ENCODE results near the gene MRTFA.
"Not testable (repeated sequence)": the region's sequence is repeated elsewhere in the genome, so short reads cannot be mapped to it uniquely, and the experiment has no call there.

Gene MRTFA

DNA sequence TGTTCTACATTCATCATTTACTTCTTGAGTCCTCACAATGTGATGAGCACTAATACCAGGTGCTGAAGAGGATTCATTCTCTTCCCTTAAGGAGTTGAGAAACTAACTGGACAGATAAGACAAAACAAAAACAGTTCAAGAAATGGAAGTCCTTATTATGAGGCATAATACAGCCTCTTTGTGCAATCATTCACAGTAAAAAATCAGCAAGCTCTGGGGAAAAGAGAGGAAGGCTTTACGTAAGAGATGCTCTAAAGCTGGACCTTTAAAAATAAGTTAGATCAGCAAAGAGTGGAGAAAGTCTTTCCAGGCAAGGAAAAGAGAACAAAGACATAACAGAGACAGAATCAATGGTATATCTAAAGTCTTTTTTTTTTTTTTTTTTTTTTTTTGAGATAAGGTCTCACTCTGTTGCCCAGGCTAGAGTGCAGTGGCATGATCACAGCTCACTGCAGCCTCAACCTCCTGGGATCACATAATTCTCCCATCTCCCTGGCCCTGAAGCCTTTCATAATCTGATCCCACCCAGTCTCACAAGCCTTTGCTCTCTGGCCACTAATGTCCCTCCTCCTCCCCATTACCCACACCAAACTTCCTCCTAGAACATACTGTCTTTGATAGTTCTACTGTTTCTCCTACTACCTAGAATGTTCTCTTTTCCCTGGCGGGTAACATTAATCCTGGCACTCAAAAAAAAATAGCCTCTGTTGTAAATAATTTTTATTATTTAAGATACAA is 40.9 kb downstream of the MRTFA start:
- DNase-seq (ENCODE audit: low read depth in 2 of 2) = no peak

DNA sequence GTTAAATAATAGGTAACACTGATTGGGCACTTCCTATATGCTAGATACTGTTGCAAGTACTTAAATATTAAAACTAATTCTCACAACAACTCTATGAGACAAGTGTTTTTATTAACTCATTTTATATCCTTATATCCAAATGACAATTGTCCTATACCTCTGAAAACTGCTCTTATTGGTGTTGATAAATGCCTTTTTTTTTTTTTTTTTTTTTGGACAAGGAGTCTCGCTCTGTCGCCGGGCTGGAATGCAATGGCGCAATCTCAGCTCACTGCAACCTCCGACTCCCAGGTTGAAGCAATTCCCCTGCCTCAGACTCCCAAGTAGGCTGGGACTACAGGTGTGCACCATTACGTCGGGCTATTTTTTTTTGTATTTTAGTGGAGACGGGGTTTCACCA is 41.6 kb downstream of the MRTFA start:
- DNase-seq (ENCODE audit: low read depth in 2 of 2) = no peak

DNA sequence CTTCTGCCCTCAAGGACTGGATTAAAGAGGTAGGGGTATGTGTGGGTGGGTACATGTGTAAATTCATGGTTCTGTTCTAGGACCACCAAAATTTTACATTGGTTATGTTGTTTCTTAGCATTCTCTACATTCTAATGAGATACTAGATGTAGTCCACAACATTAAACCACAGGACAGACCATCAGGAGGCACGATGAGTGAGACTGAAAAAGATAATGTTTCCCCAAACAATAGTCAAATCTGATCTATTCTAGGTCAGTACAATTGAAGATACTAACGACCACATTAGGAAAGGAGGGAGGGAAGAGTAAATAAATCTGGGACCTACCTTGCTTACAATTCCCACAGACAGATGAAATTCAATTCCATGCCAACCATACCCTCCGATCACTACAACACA is 42.2 kb downstream of the MRTFA start:
- DNase-seq (ENCODE audit: low read depth in 2 of 2) = no peak

DNA sequence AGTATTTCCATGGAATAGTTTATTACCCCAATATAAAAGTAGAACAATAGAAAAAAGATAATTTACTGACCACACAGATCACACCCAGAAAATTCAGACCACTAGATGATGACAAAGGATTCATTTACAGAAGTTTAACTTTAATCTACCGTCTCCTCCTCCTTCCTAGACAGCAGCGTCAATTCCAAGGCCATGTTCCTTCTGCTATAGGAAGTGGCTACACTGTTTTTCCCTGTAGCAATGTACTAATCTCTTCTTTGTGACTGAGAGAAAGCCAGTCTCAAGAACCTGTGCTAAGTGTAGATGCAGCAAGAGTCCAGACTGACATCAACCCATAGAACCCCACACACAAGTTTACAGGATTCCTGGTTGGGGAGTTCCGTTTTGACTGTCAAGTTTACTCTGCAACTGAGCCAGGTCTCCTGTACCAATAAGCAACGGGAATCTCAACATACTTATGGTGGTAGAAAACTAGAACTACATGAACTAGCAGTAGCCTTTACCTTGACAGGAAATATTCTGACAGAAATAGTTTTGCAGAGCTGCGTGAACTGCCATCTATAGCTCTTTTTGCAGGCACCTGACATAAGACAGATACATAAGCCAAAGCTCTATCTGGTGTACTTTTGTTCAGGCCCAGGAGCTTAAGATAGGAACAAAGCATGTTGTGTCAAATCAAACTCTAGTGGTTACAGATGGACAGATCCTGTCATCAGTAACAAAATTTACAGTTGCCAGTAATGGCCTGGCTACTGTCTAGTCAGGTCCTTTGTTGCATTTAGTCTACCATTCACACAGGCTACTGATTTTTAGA is 42.9 kb downstream of the MRTFA start:
- no peak for DNase-seq (ENCODE audit: low read depth in 2 of 2)

DNA sequence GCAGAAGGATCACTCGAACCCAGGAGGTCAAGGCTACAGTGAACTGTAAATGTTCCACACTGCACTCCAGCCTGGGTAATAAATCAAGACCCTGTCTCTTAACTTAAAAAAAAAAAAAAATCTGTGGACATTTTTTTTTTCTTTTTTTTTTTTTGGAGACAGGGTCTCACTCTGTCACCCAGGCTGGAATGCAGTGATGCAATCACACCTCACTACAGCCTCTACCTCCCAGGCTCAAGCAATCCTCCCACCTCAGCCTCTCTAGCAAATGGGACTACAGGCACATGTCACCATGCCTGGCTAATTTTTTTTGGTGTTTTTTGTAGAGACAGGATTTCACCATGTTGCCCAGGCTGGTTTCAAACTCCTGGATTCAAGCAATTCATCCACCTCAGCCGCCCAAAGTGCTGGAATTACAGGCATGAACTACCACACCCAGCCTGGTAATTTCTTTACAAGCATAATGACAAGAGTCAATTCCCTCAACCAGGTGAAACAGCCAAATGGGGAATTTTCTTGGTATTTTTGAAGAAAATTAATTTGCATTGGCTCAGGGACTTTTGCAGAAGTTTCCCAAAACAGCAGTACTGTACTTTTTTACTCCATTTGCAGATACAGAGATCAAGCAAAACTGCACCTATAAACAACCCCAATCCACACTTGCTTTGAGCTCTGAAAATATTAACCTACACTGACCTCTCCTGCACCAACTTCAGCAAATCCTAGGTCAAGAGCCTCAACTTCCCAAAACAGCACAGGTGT is 44.0 kb downstream of the MRTFA start:
- no peak for DNase-seq (ENCODE audit: low read depth in 2 of 2)

DNA sequence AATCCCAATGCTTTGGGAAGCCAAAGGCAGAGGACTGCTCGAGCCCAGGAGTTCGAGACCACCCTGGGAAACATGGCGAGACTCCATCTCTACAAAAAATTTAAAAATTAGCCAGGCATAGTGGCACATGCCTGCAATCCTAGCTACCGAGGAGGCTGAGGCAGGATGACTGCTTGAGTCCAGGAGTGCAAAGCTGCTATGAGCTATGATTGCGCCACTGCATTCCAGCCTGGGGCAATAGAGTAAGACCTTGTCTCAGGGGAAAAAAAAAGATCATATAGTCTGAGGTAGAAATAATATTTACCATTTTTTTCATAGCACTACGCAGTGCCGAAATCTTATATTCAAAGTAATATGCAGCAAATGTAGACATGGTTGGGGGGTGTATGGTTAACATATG is 47.8 kb downstream of the MRTFA start:
- DNase-seq (ENCODE audit: low read depth in 2 of 2) = no peak

DNA sequence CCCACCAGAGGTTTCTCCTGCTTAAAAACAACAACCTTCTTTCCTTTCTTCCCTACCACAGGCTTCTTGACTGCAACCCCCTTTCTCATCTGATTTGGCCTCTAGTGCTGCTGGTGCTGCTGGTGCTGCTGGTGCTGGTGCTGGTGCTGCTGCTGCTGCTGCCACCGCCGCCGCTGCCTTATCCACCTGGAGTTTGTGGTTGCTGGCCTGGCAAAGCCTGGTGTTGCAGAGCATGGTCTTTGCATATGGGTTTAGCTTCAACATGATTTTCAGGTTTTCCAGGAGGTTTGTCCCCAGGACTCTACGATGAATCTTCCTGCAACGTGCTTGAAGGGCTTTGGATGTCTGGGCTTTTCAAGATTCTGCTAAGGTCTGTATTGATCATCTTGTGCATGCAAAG is 49.7 kb downstream of the MRTFA start:
- DNase-seq (ENCODE audit: low read depth in 2 of 2) = no peak

DNA sequence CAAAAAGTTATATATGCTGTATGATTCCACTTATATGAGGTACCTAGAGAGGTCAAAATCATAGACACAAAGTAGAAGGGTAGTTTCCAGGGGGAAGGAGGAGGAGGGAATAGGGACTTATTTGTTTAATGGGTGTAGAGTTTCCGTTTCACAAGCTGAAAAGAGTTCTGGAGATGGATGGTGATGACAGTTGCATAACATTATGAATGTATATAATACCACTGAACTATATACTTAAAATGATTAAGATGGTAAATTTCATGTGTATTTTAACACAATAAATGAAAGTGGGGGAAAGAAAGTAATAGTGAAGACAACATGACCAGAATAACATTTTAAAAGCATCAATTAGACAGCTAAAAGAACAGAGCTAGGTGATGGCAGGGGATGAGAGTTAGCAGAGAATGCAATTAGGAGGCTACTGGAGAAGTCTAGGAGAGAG is 51.2 kb downstream of the MRTFA start:
- DNase-seq (ENCODE audit: low read depth in 2 of 2) = no peak

DNA sequence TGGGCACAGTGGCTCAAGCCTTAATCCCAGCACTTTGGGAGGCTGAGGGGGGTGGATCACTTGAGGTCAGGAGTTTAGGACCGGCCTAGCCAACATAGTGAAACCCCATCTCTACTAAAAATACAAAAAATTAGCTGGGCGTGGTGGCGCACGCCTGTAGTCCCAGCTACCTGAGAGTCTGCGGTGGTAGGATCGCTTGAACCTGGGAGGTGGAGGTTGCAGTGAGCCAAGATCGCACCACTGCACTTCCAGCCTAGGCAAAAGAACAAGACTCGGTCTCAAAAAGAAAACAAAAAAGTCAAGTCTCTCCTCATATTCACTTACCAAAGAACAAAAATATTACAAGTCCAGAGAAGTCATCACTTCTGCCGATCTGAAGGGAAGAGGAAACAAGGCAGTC is 51.8 kb downstream of the MRTFA start:
- DNase-seq (ENCODE audit: low read depth in 2 of 2) = not testable (repeated sequence)

DNA sequence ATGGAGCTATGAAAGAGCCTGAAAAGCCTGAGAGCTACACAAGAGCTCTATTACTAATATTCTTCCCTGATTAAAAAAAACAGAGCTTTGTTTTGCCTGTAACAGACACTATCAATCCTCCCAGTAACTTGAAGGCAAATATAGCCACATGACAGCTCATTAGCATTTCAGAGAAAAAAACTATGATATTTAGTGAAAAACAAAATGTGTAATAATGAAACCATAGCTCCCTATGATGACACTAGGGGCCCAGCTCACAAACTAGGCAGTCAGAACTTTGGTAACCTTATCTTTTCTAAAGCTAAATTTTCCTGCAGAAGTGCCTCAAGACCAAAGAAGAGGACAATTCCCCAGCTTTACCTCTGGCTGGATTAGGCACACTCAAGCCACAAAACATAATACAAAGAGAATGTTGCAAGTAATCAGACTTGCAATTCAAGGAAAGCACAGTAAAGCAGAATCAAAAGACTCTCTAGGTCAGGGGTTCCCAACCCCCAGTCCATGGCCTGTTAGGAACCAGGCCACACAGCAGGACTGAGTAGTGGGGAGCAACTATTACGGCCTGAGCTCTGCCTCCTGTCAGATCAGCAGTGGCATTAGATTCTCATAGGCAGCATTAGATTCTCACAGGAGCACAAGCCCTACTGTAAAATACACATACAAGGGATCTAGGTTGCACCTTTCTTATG is 53.3 kb downstream of the MRTFA start:
- no peak for DNase-seq (ENCODE audit: low read depth in 2 of 2)

DNA sequence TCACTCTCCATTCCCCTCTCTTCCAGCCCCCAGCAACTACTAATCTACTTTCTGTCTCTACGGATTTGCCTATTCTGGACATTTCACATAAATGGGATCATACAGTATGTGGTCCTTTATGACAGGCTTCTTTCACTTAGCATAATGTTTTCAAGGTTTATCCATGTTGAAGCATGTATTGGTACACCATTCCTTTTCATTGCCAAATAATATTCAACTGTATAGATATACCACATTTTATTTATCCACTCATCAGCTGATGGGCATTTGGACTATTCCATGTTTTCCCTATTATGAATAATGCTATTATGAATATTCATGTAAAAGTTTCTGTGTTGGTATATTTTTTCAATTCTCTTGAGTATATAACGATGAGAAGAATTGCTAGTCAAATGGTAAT is 54.5 kb downstream of the MRTFA start:
- no peak for DNase-seq (ENCODE audit: low read depth in 2 of 2)

DNA sequence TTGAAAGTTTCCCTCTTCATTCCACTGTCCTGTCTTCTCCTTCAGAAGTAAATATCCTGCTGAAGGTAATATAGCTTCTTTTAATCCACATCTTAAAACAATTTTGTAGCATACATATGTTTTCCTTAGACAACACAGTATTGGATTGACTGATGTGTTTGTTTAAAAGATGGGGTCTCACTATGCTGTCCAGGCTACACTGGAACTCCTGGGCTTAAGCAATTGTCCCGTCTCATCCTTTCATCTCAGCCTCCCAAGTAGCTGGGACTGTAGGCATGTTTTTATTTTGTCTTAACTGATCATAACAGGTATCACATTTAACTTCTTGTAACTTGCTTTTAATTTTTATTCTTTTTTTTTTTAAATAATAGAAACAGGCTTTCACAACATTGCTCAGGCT is 55.9 kb downstream of the MRTFA start:
- no peak for DNase-seq (ENCODE audit: low read depth in 2 of 2)

DNA sequence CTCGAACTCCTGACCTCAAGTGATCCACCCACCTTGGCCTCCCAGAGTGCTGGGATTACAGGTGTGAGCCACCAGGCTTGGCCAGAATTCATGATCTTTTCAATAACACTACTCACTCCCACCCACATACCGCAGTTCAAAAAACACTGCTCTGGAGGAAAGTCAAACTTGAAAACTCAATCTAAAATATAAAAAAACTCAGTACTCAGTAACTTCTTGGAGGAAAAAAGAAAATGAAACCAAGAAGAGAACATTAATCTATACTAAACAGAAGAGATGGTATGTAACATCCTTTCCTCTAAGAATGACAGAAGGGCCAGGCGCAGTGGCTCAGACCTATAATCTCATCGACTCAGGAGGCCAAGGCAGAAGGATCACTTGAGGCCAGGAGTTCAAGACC is 58.3 kb downstream of the MRTFA start:
- DNase-seq (ENCODE audit: low read depth in 2 of 2) = peak; percentile 7 to 25

DNA sequence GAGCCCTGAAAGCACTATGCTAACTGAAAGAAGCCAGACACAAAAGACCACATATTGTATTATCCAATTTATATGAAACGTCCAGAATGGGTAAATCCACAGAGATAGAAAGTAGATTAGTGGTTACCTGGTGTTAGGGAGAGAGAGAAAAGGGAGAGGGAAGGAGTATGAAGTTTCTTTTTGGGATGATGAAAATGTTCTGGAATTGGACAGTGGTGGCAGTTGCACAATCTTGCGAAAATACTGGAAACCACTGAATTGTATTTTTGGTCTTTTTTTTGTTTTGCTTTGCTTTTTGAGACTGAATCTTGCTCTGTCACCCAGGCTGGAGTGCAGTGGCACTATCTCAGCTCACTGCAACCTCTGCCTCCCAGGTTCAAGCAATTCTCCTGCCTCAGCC is 63.5 kb downstream of the MRTFA start:
- no peak for DNase-seq (ENCODE audit: low read depth in 2 of 2)

DNA sequence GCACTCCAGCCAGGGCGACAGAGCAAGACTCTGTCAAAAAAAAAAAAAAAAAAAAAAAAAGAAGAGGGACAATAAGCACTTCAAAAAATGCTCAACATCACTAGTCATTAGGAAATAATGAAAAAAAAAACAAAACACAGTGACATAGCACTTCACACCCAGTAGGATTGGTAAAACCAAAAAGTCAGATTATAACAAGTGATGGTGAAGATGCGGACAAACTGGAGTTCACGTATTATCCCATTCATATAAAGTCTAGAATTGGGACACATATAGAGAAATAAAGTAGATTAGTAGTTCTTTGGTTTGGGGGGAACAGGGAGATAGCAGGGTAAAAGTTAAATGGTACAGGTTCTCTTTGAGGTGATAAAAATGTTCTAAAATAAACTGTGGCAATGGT is 64.6 kb downstream of the MRTFA start:
- DNase-seq (ENCODE audit: low read depth in 2 of 2) = no peak

DNA sequence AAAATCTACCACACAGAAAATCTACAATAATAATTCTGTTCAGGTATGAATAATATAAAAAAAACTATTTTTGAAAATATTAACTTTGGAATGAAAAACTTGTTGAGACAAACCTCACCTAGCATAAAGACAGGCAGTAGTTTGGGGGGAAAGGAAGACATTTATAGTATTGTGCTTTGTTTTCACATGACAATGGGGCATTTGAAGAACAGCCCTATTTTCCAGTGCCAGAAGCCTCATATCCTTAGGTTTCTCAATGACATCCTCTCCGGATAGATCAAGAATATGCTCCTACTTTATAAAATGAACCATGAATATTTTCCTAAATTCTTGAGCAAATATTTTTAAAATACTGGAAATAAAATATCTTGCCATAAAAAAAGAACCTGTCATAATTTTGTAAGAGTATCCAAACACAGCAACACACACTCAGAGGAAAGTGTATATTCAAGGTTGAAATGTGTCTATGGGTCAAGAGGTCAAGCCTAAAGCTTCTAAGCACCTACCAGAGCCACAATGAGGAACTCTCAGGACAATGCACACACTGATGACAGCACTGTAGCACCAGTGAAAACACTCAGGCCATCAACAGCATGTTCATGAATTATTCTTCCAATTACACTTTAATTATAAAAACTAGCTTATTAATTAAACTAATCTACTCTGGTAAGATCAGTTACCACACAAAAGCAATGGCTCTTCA is 68.7 kb downstream of the MRTFA start:
- no peak for DNase-seq (ENCODE audit: low read depth in 2 of 2)

DNA sequence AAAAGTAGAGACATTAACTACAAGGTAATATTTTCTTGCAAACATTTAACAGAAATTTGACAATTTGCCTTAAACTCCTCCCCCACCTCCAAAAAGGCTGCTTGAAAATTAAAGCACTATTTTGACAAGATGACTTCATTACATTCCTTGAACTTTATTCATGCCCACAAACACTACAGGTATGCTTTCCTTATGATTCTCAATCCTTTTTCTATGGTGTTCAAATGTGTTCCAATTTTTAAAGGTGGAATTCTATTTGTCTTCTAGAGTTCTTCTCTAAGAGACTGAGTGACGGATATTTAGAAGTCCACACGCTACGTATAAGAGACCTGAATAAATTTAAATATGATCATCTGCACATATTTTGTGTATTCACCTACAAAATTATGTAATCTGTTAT is 69.4 kb downstream of the MRTFA start:
- no peak for DNase-seq (ENCODE audit: low read depth in 2 of 2)

DNA sequence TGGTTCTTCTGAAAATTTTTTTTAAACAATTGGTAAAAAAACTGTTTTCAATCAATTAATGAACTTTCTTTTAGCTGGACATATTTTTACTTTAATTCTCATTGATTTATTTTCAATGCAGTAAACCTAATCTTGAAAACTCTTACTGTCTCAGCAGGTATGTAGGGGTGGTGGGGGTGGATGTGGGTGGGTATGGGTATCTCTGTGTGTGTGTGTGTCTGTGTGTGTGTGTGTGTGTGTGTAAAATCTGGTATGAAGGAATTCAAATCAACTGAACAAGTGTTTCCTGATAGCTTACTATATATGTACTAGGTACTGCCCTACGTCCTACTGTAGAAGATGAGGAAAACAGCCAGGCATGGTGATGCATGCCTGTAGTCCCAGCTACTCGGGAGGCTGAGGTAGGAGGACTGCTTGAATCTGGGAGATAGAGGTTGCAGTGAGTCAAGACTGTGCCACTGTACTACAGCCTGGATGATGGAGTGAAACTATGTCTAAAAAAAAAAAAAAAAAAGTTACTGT is 75.5 kb downstream of the MRTFA start:
- DNase-seq (ENCODE audit: low read depth in 2 of 2) = no peak

DNA sequence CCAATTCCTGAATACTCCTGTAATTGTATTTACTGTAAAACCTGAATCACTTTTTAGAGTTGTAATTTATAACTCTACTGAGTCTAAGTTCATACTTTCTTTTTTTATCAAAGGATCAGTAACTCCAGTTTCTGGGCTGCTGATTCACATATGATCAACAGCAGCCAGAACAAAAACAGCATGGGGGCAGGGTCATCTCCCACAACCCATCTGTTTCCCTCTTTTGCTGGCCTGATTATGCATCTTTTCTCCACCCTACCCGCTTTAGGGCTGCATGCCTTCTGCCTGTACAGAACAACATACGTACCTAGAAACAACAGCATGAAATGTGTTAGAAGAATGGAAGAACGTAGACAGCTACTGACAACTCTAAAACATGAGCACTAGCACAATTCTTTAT is 76.0 kb downstream of the MRTFA start:
- peak in 1 of 2 donors; percentile 7 for DNase-seq (ENCODE audit: low read depth in 2 of 2)

DNA sequence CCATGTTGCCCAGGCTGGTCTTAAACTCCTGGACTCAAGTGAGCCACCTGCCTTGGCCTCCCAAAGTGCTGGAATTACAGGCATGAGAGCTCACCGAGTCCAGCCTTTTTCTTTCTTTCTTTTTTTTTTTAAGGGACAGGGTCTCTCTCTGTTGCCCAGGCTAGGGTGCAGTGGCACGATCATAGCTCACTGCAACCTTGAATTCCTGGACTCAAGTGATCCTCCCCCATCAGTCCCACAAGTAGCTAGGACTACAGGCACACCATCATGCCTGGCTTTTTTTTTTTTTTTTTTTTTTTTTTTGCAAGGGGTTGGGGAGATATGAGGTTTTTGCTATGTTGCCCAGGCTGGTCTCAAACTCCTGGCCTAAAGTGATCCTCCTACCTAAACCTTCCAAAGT is 78.5 kb downstream of the MRTFA start:
- DNase-seq (ENCODE audit: low read depth in 2 of 2) = no peak

DNA sequence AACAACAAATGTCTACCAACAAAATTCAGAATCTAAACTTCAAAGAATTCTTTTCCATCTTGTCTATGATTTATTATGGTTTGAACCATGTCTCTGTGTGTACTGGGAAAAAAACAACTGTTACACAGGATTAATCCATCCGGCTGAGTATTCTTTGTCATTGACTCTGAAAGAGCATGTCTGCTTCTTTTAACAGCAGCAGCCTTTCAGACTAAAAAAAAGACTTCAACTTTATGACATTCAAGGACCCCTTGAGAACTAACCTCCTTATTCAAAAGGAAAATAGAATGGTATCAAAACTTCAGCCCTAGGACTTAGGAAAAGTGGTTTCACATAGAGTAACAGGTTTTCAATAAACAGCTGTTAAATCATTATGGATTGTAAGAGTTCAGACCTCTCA is 79.9 kb downstream of the MRTFA start:
- no peak for DNase-seq (ENCODE audit: low read depth in 2 of 2)

Measured in stimulated activated CD4-positive, alpha-beta T cell treated with anti-CD3 and anti-CD28 coated beads, Interleukin-15, amount 100 ng/mL, for 48 hours (primary cell).